HUES6 (cell line): ENCODE measurements around the gene C20orf204.
"Not testable (repeated sequence)": the region's sequence is repeated elsewhere in the genome, so short reads cannot be mapped to it uniquely, and the experiment has no call there.

Experiments used
- H3K27ac ChIP-seq: 2 replicates; pipeline ENCODE4 v1.7.0; 2013; ENCODE audit warnings: low read depth, mild to moderate bottlenecking, low read length, inconsistent platforms
- H3K27me3 ChIP-seq: 2 replicates; pipeline ENCODE4 v1.6.1; 2013; ENCODE audit warnings: low read length; ENCODE audit not compliant: control insufficient read depth, insufficient read depth
- H3K36me3 ChIP-seq: 2 replicates; pipeline ENCODE4 v1.6.1; 2013; ENCODE audit warnings: low read length; ENCODE audit not compliant: control insufficient read depth, insufficient read depth
- H3K4me1 ChIP-seq: 2 replicates; pipeline ENCODE4 v1.6.1; 2013; ENCODE audit warnings: low read length; ENCODE audit not compliant: control insufficient read depth, insufficient read depth
- H3K4me3 ChIP-seq: 2 replicates; pipeline ENCODE4 v1.5.1; 2013; ENCODE audit warnings: low read depth, low read length
- H3K9ac ChIP-seq: one replicate; pipeline ENCODE4 v1.6.1; 2013; ENCODE audit warnings: mild to moderate bottlenecking, low read length
- H3K9me3 ChIP-seq: 2 replicates; pipeline ENCODE4 v1.6.1; 2013; ENCODE audit warnings: low read depth, low read length; ENCODE audit not compliant: control insufficient read depth, insufficient read depth

C20orf204 gene

DNA sequence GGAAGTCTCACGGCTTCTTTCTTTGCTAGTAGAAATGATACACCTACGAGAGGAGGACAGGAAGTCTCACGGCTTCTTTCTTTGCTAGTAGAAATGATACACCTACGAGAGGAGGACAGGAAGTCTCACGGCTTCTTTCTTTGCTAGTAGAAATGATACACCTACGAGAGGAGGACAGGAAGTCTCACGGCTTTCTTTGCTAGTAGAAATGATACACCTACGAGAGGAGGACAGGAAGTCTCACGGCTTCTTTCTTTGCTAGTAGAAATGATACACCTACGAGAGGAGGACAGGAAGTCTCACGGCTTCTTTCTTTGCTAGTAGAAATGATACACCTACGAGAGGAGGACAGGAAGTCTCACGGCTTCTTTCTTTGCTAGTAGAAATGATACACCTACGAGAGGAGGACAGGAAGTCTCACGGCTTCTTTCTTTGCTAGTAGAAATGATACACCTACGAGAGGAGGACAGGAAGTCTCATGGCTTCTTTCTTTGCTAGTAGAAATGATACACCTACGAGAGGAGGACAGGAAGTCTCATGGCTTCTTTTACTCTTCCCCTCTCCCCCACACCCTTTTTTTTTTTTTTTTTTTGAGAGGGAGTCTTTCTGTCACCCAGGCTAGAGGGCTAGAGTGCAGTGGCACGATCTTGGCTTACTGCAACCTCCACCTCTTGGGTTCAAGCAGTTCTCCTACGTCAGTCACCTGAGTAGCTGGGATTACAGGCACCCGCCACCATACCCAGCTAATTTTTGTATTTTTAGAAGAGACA lies 23.4 kb upstream of the C20orf204 start:
- not testable (repeated sequence) for H3K4me1 ChIP-seq, H3K27me3 ChIP-seq, H3K9ac ChIP-seq, H3K27ac ChIP-seq, H3K9me3 ChIP-seq, H3K4me3 ChIP-seq
- peaks cover 73% of the 10 kb centered on the region for H3K36me3 ChIP-seq

DNA sequence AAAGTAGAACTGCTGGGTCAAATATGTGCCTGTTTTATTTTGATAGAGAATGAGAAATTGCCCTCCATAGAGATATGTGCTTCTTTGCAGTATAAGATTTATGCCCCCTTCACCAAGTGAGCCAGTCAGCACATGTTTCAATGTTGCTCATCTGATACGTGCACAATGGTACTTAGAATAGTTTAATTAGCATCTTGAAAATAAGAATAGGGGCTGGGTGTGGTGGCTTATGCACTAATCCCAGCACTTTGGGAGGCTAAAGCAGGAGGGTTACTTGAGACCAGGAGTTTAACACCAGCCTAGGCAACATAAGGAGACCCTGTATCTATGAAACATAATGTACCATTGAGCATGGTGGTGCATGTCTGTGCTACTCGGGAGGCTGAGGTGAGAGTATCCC lies 20.3 kb upstream of the C20orf204 start:
- Histone ChIP-seq H3K9me3 (no peaks in the 10 kb centered on the region), H3K27ac (no peak overlapping the region), H3K9ac (no peak overlapping the region), H3K4me3 (no peak overlapping the region), H3K27me3 (no peaks in the 10 kb centered on the region), H3K4me1 (no peaks in the 10 kb centered on the region), H3K36me3 (peaks cover 74% of the 10 kb centered on the region)

DNA sequence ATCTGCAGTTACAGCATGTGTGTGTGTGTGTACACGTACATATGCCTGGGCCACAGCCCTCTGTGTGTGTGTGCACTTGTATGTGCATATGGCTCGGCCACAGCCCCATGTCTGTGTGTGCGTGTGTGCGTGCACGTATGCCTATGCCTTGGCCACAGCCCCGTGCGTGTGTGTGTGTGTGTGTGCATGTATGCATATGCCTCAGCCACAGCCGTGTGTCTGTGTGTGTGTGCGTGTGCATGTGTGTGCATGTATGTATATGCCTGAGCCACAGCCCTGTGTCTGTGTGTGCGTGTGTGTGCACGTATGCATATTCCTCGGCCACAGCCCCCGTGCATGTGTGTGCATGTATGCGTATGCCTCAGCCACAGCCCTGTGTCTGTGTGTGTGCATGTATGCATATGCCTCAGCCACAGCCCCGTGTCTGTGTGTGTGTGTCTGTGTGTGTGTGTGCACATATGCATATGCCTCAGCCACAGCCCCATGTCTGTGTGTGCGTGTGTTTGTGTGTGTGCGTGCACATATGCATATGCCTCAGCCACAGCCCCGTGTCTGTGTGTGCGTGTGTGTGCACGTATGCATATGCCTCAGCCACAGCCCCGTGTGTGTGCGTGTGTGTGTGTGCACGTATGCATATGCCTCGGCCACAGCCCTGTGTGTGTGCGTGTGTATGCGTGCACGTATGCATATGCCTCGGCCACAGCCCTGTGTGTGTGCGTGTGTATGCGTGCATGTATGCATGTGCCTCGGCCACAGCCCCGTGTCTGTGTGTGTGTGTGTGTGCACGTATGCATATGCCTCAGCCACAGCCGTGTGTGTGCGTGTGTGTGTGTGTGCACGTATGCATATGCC lies 14.6 kb upstream of the C20orf204 start:
- Histone ChIP-seq H3K27me3 (no peaks in the 10 kb centered on the region), H3K4me1 (no peaks in the 10 kb centered on the region), H3K36me3 (peaks cover 87% of the 10 kb centered on the region), H3K9ac (no peak overlapping the region), H3K4me3 (no peak overlapping the region), H3K9me3 (no peaks in the 10 kb centered on the region), H3K27ac (no peak overlapping the region)

DNA sequence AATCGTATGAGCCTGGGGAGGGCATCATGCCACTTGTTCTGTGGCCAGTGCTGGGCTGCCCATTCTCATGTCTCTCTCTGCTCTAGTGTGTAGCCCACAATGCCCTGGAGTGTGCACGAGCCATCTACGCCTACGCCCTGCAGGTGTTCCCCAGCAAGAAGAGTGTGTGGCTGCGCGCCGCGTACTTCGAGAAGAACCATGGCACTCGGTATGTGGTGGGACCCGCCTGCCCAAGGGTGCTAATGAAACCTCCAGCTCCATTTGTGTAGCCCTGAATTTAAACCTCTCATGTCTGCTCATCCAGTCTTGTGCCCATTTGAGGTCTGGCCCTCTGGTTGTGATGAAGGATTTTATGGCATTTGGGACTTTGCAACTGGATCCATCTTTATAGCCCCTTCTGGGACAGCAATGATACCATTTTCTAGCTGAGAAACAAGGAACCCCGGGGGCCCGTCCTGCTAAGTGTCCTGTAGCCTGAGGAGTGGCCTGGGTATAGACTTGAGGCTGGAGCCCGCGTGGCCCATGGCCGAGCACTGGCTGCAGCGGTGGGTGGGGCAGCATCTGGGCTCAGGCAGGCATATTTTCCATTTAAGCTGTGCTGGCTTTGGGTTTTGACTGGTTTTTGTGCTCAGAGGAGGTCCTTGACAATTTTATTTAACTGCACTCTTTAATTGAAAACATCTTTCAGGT lies 13.2 kb upstream of the C20orf204 start:
- no peaks in the 10 kb centered on the region for H3K9me3 ChIP-seq
- no peak overlapping the region for H3K9ac ChIP-seq
- H3K27ac ChIP-seq: no peak overlapping the region
- peaks cover 93% of the 10 kb centered on the region for H3K36me3 ChIP-seq
- H3K27me3 ChIP-seq: no peaks in the 10 kb centered on the region
- no peaks in the 10 kb centered on the region for H3K4me1 ChIP-seq
- no peak overlapping the region for H3K4me3 ChIP-seq

DNA sequence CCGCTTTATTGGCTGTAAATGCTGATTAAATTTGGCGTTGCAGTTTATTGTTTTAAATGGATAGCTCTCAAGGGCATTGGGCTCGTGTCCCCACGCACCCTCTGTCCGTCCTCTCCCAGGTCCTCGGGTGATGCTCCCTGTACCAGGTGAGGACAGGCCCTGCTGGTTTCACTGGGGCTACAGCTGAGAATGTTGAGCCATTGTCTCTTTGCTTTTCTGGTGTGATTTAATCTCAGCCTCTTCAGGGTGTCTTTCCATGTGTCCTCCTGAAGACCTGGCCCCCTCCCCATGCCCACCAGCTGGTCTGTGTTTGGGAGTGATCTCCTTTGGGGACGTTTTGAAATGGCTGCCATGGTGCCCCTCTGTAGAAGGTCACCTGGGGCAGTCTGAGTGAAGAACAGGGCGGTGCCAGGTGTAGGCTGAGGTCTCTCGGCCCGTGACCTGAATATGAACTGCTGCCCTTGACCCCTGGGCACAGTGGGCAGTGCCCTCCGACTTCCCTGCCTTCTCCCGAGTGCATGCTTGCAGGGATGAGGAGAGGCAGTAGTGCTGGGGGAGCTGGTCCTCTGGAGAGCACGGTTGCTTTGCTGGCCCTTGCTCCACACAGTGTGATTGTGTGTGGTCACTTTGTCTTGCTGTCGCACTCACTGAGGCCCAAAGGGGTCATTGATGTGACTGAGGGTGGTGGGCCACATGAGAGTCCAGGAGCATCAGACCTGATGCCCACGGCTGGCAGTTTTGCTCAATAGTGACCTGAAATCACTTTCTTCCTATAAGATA lies 12.4 kb upstream of the C20orf204 start:
- Histone ChIP-seq H3K27me3 (no peaks in the 10 kb centered on the region), H3K9me3 (no peaks in the 10 kb centered on the region), H3K36me3 (peaks cover 94% of the 10 kb centered on the region), H3K9ac (no peak overlapping the region), H3K27ac (no peak overlapping the region), H3K4me3 (no peak overlapping the region), H3K4me1 (no peaks in the 10 kb centered on the region)

DNA sequence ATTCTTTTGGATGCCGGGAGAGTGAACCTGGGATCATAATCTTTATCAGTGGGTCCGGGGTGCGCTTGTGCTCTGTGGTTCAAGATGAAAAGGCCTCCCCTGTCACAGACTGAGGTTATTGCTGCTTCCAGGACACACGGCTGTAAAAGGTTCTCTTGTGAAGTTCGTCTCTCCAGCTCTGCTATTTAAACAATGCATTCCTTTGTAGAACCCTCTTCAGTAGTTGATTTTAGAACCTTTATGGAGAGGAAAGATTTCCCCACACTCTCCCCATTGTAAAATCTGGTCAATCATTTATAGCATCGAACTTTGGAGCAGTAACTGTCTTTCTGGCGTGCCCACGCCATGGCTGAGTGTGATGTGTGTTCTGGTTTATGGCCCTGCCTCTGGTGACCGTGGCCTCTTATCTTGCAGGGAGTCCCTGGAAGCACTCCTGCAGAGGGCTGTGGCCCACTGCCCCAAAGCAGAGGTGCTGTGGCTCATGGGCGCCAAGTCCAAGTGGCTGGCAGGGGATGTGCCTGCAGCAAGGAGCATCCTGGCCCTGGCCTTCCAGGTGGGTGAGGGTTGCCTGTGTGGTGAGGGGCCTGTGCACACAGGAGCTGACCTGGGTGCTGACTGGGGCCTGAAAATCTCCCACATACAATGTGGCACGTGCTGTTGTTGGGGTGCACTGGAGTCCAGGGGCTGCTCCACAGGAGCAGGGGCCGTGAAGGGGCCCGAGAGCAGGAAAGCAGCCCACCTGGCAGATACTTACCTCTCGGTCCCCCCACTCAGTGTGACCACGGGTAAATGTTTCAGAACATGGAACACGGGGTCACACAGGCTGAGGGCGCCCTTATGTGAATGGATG lies 11.6 kb upstream of the C20orf204 start:
- Histone ChIP-seq H3K4me3 (no peak overlapping the region), H3K27ac (no peak overlapping the region), H3K4me1 (no peaks in the 10 kb centered on the region), H3K36me3 (peaks cover 93% of the 10 kb centered on the region), H3K9ac (no peak overlapping the region), H3K9me3 (no peaks in the 10 kb centered on the region), H3K27me3 (no peaks in the 10 kb centered on the region)

DNA sequence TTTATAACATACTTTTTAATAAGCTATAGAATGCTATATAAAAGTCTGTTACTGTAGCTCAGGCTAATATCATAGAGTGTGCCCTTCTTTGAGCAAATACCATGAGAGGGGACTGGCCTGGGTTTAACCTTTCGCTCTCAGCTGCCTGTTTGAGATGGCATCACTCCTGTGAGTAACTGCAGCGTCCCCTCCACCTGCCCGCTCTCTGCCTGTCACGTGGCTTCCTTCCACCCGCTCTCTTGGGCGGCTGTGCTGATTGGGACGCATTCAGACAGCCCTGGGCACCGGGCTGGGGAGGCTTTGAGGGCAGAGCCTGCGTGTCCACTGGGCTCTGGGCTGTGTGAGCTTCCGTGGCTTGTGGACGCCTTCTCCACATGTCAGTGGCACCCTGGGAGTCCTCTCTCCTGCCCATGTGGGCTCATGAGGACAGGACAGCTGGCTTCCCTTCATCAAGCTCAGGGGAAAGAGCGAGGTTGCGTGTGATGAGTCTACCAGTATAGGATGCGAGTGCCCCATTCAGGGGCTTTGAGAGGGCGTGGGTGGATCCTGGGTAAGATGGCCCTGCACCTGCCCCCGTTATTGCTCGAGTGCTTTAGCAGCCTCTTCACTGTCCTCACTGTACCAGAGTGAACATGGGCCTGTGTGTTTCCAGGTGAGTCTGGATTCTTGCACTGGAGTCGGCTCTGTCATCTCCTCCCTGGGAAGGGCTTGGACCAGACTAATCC lies 10.7 kb upstream of the C20orf204 start:
- Histone ChIP-seq H3K27me3 (no peaks in the 10 kb centered on the region), H3K9ac (no peak overlapping the region), H3K4me3 (no peak overlapping the region), H3K27ac (no peak overlapping the region), H3K36me3 (peaks cover 96% of the 10 kb centered on the region), H3K9me3 (no peaks in the 10 kb centered on the region), H3K4me1 (no peaks in the 10 kb centered on the region)

DNA sequence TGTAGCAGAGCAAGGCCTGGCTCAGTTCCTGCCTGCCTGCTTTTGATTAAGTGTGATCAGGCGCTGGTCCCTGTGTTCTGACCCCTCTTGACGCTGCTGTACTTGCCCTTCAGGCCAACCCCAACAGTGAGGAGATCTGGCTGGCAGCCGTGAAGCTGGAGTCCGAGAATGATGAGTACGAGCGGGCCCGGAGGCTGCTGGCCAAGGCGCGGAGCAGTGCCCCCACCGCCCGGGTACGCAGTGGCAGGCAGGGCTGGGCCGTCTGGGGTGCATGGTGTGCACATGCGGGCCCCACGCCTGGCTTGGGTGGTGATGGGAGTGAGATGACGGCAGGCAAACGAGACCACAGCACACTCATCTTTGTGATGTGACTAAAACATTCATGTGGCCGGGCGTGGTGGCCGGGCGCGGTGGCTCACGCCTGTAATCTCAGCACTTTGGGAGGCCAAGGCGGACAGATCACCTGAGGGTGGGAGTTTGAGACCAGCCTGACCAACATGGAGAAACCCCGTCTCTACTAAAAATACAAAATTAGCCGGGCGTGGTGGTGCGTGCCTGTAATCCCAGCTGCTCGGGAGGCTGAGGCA lies 10.1 kb upstream of the C20orf204 start:
- Histone ChIP-seq H3K4me1 (no peaks in the 10 kb centered on the region), H3K4me3 (no peak overlapping the region), H3K27me3 (no peaks in the 10 kb centered on the region), H3K36me3 (peaks cover 99% of the 10 kb centered on the region), H3K27ac (no peak overlapping the region), H3K9ac (no peak overlapping the region), H3K9me3 (no peaks in the 10 kb centered on the region)

DNA sequence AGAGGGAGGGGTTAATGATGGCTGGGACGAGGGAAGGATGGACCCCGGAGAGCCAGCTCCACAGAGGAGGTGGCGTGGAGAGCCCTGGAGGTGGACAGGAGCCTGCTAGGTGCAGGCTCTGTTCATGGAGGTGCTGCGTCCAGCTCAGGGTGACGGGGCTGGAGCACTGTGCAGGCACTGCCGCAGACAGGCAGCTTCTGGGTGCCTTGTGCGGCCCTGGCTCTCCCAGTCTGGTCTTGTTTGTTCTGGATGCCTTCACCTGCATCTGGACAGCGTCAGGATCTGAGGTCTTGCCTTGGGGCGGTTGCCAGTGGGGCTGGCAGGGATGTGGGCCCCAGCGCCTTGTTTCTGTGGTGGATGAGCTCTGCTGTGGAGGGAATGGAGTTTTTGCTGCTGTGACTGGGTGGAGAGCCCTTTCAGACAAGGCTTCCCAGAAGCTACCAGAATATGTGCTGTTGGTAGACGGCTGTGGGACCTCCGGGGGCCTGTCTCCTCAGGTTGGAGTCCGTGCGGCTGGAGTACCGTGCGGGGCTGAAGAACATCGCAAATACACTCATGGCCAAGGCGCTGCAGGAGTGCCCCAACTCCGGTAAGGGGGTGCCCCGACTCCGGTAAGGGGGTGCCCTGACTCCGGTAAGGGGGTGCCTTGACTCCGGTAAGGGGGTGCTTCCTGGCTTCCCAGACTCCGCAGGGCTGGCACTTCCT lies 7.8 kb upstream of the C20orf204 start:
- H3K9ac ChIP-seq: no peak overlapping the region
- no peaks in the 10 kb centered on the region for H3K4me1 ChIP-seq
- H3K36me3 ChIP-seq: peaks cover 96% of the 10 kb centered on the region

More for the DNA sequence above, 7.8 kb upstream of the C20orf204 start:
- no peak overlapping the region for H3K27ac ChIP-seq
- H3K9me3 ChIP-seq: no peaks in the 10 kb centered on the region
- H3K27me3 ChIP-seq: no peaks in the 10 kb centered on the region
- no peak overlapping the region for H3K4me3 ChIP-seq
